RWPE2 (cell line): Measurements from ENCODE around the gene ACKR2.

Experiments used
- ATAC-seq: fragments of 200-7000 bp; cut with Tn5 transposase; 3 replicates; pipeline ENCODE4 v1.9.1; 2021; ENCODE audit warnings: low read depth
- DNase-seq: peaks from one replicate; pipeline ENCODE4 v3.0.0-alpha.2; 2020; ENCODE audit warnings: low spot score
- H3K27ac ChIP-seq: fragments of 450-650 bp; 2 replicates; pipeline ENCODE4 v1.5.1; 2017; ENCODE audit warnings: mild to moderate bottlenecking; ENCODE audit not compliant: poor library complexity, severe bottlenecking
- H3K27me3 ChIP-seq: fragments of 250-450 bp; sonication (Bioruptor Pico); 2 replicates; pipeline ENCODE4 v1.5.1; 2021; ENCODE audit warnings: mild to moderate bottlenecking, moderate library complexity; ENCODE audit not compliant: insufficient read depth, poor library complexity, severe bottlenecking
- H3K36me3 ChIP-seq: fragments of 250-450 bp; sonication (Bioruptor Pico); 2 replicates; pipeline ENCODE4 v1.5.1; 2020; ENCODE audit warnings: low read depth, mild to moderate bottlenecking, moderate library complexity
- H3K4me1 ChIP-seq: fragments of 250-450 bp; sonication (Bioruptor Pico); 2 replicates; pipeline ENCODE4 v1.5.1; 2021; ENCODE audit warnings: mild to moderate bottlenecking, moderate library complexity; ENCODE audit not compliant: insufficient read depth, poor library complexity, severe bottlenecking
- H3K4me3 ChIP-seq: fragments of 250-450 bp; sonication (Bioruptor Pico); 2 replicates; pipeline ENCODE4 v1.5.1; 2021; ENCODE audit warnings: mild to moderate bottlenecking, moderate library complexity; ENCODE audit not compliant: severe bottlenecking
- H3K9me3 ChIP-seq: fragments of 250-450 bp; sonication (Bioruptor Pico); 2 replicates; pipeline ENCODE4 v1.5.1; 2021; ENCODE audit warnings: mild to moderate bottlenecking, moderate library complexity; ENCODE audit not compliant: severe bottlenecking
- TF ChIP-seq, protein P1 (sequence below): fragments of 450-650 bp; IDR thresholded peaks from one replicate; pipeline ENCODE4 v1.5.1; 2017; ENCODE audit warnings: mild to moderate bottlenecking, moderate library complexity; ENCODE audit not compliant: poor library complexity, severe bottlenecking

Gene ACKR2

DNA sequence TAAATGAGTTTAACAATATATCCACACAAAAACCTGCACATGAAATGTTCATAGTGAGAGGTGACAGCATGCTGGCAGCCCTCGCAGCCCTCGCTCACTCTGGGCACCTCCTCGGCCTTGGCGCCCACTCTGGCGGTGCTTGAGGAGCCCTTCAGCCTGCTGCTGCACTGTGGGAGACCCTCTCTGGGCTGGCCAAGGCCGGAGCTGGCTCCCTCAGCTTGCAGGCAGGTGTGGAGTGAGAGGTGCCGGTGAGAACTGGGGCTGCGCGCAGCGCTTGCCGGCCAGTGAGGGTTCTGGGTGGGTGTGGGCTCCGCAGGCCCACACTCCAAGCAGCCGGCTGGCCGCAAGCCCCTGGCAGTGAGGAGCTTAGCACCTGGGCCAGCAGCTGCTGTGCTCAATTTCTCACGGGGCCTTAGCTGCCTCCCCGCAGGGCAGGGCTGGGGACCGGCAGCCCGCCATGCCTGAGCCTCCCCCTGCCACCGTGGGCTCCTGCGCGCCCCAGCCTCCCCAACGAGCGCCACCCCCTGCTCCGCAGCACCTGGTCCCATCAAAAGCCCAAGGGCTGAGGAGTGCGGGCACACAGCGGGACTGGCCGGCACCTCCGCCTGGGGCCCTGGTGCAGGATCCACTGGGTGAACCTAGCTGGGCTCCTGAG lies 39.6 kb upstream of the ACKR2 start:
- Histone ChIP-seq H3K4me3 (no peak overlapping the region), H3K4me1 (no peaks in the 10 kb centered on the region)
- ATAC-seq, result no peak

GRCh38 chr3:42771271-42771670 lies 38.0 kb upstream of the ACKR2 start:
- H3K27ac ChIP-seq, result no peak overlapping the region
- H3K36me3 ChIP-seq, result no peaks in the 10 kb centered on the region
- DNase-seq (no peak), ATAC-seq (peak; percentile 24; the same call in 1 of the 3 replicates)
- H3K4me3 ChIP-seq, result no peak overlapping the region
- TF ChIP-seq, protein P1, sequence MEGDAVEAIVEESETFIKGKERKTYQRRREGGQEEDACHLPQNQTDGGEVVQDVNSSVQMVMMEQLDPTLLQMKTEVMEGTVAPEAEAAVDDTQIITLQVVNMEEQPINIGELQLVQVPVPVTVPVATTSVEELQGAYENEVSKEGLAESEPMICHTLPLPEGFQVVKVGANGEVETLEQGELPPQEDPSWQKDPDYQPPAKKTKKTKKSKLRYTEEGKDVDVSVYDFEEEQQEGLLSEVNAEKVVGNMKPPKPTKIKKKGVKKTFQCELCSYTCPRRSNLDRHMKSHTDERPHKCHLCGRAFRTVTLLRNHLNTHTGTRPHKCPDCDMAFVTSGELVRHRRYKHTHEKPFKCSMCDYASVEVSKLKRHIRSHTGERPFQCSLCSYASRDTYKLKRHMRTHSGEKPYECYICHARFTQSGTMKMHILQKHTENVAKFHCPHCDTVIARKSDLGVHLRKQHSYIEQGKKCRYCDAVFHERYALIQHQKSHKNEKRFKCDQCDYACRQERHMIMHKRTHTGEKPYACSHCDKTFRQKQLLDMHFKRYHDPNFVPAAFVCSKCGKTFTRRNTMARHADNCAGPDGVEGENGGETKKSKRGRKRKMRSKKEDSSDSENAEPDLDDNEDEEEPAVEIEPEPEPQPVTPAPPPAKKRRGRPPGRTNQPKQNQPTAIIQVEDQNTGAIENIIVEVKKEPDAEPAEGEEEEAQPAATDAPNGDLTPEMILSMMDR, result no peak
- no peaks in the 10 kb centered on the region for H3K9me3 ChIP-seq
- no peaks in the 10 kb centered on the region for H3K4me1 ChIP-seq
- no peaks in the 10 kb centered on the region for H3K27me3 ChIP-seq

More for the DNA sequence above, 39.6 kb upstream of the ACKR2 start:
- Histone ChIP-seq H3K9me3 (no peaks in the 10 kb centered on the region), H3K36me3 (no peaks in the 10 kb centered on the region), H3K27me3 (no peaks in the 10 kb centered on the region), H3K27ac (no peak overlapping the region)
- TF ChIP-seq, protein P1, result no peak
- DNase-seq, result peak; percentile 35

- DNase-seq (peak; percentile 82), ATAC-seq (peak; percentile 85)
- no peaks in the 10 kb centered on the region for H3K27me3 ChIP-seq
- H3K36me3 ChIP-seq, result no peaks in the 10 kb centered on the region
- TF ChIP-seq, protein P1, result no peak
- peak within 1 kb of the TSS; percentile 32 for H3K4me3 ChIP-seq
- H3K9me3 ChIP-seq, result no peaks in the 10 kb centered on the region
- H3K27ac ChIP-seq, result no peak within 1 kb of the TSS
- no peaks in the 10 kb centered on the region for H3K4me1 ChIP-seq
Measured at GRCh38 chr3:42772670-42773408, 36.4 kb upstream of the ACKR2 start, which contains the start of gene CCDC13. CCDC13 (minus strand) TSS chr3:42773253; CDS start chr3:42758345, 14,908 bp downstream.

DNA sequence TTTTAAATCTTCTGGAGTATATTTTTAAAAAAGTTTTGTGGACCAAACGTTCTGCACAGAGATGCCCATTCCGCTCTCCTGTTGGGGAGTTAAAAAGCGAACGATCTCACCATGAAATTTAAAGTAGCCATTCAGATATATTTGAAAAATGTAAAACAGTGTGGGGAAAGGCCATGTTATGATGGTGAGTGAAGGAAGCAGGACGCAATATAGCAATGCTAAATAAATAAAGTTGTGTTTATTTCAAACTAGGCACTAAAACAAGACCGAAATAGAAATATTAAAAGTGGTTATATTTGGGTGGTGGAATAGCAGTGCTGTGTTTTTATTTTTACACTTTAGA lies 35.9 kb upstream of the ACKR2 start:
- ATAC-seq, result no peak; the same call in 2 of the 3 replicates
- Histone ChIP-seq H3K9me3 (no peaks in the 10 kb centered on the region), H3K4me3 (peak overlapping the region; percentile 32), H3K27me3 (no peaks in the 10 kb centered on the region), H3K27ac (no peak overlapping the region), H3K4me1 (peaks cover 3% of the 10 kb centered on the region), H3K36me3 (no peaks in the 10 kb centered on the region)
- no peak for DNase-seq
- TF ChIP-seq, protein P1, result no peak

- H3K27ac ChIP-seq, result peak overlapping the region; percentile 76
- H3K4me1 ChIP-seq, result peaks cover 18% of the 10 kb centered on the region
- no peaks in the 10 kb centered on the region for H3K9me3 ChIP-seq
- H3K27me3 ChIP-seq, result no peaks in the 10 kb centered on the region
- DNase-seq (no peak), ATAC-seq (peak; percentile 20; the same call in 2 of the 3 replicates)
- TF ChIP-seq, protein P1, result no peak
- peaks cover 10% of the 10 kb centered on the region; the same call in 1 of the 2 replicates for H3K36me3 ChIP-seq
- no peak overlapping the region for H3K4me3 ChIP-seq
Measured at GRCh38 chr3:42778644-42779043, 30.6 kb upstream of the ACKR2 start.
